HepG2 (cell line): ENCODE data around the gene IFNAR2. TPM values are rescaled to one million over a fixed set of nuclear protein-coding genes. Genes with fewer than 3 reads are reported as not detected.

ENCODE experiments used
- ATAC-seq: fragments of 200-7000 bp; cut with Tn5 transposase; 3 replicates; pipeline ENCODE4 v1.9.1; 2020; ENCODE audit warnings: mild to moderate bottlenecking, moderate library complexity
- BruUV-seq: library from RNA; stranded (reverse); fragments of 400-500 nt; replicated peaks from 2 replicates; lab custom pipeline; 2021; lab: Mats Ljungman, UMichigan
- CTCF ChIA-PET: fragments of 300-600 bp; formaldehyde crosslinking; extraction: SDS; loops from one replicate; lab custom pipeline; 2021; ENCODE audit warnings: low total read pairs, inconsistent platforms, low intra/inter-chr PET ratio; lab: Yijun Ruan, JAX
- POLR2A ChIA-PET: fragments of 350-600 bp; sonication (Branson Sonifier 250); formaldehyde crosslinking; loops from one replicate; lab custom pipeline; 2020; ENCODE audit warnings: antibody characterized with exemption, inconsistent platforms; lab: Yijun Ruan, JAX
- DNase-seq: peaks from one replicate; pipeline ENCODE4 v3.0.0-alpha.2; 2015; ENCODE audit warnings: low spot score
- FAIRE-seq: peaks from 3 replicates; lab custom pipeline; 2011; peaks lifted over from hg19 to GRCh38; lab: Jason Lieb, UNC
- H2AFZ ChIP-seq: one replicate; pipeline ENCODE4 v1.6.1; 2011; ENCODE audit warnings: low read length, inconsistent platforms
- H3K27ac ChIP-seq: fragments of 300-600 bp; 3 replicates; pipeline ENCODE4 v1.8.0; 2011; ENCODE audit warnings: mixed run types, mild to moderate bottlenecking, mixed read lengths, low read length, inconsistent platforms; ENCODE audit not compliant: insufficient read depth; ENCODE audit errors: extremely low read length
- H3K27me3 ChIP-seq, 2 experiments: fragments of 200-600 bp in 1 of 2; 2 replicates in 1 of 2; 3 replicates in 1 of 2; pipeline versions ENCODE4 v1.6.0 to v1.8.0; 2011; ENCODE audit warnings: low read length in 2 of 2, mild to moderate bottlenecking in 2 of 2, moderate library complexity in 2 of 2, inconsistent platforms in 1 of 2; ENCODE audit not compliant: insufficient read depth in 2 of 2, control insufficient read depth in 1 of 2
- H3K36me3 ChIP-seq, 2 experiments: fragments of 200-600 bp in 1 of 2; replicated peaks in 1 of 2; 2 replicates in 1 of 2; 3 replicates in 1 of 2; pipeline versions ENCODE4 v1.5.1 to v1.8.0; 2011; ENCODE audit warnings: low read length in 2 of 2, inconsistent platforms in 1 of 2; ENCODE audit not compliant: insufficient read depth in 2 of 2, control insufficient read depth in 1 of 2
- H3K4me1 ChIP-seq: 2 replicates; pipeline ENCODE4 v1.5.1; 2012; ENCODE audit warnings: low read length, inconsistent platforms; ENCODE audit not compliant: insufficient read depth
- H3K4me2 ChIP-seq: 2 replicates; pipeline ENCODE4 v1.6.0; 2011; ENCODE audit warnings: low read depth, low read length, inconsistent platforms
- H3K4me3 ChIP-seq, 3 experiments: fragments of 200-600 bp in 1 of 3; sonication (generic), shearing (Covaris generic) in 1 of 3; replicated peaks in 1 of 3; 2 replicates each; pipeline ENCODE4 v1.5.1; 2011 to 2016; ENCODE audit warnings: low read length in 3 of 3, inconsistent platforms in 2 of 3, low read depth in 2 of 3, mild to moderate bottlenecking in 2 of 3, control low read depth in 1 of 3, mixed read lengths in 1 of 3; ENCODE audit not compliant: insufficient read depth in 1 of 3
- H3K79me2 ChIP-seq: one replicate; pipeline ENCODE4 v1.6.1; 2011; ENCODE audit warnings: low read length, inconsistent platforms; ENCODE audit not compliant: insufficient read depth
- H3K9ac ChIP-seq: 2 replicates; pipeline ENCODE4 v1.6.0; 2011; ENCODE audit warnings: mild to moderate bottlenecking, low read depth, low read length, inconsistent platforms; ENCODE audit not compliant: insufficient read depth
- H3K9me3 ChIP-seq: 2 replicates; pipeline ENCODE4 v1.5.1; 2012; ENCODE audit warnings: mild to moderate bottlenecking, low read length
- H4K20me1 ChIP-seq: 2 replicates; pipeline ENCODE4 v1.6.0; 2011; ENCODE audit warnings: inconsistent platforms, mild to moderate bottlenecking, low read length, moderate library complexity; ENCODE audit not compliant: insufficient read depth
- GLI4 ChIP-seq: sonication (generic); formaldehyde crosslinking; IDR thresholded peaks from 2 replicates; pipeline ENCODE4 v1.5.1; 2020; ENCODE audit warnings: missing genetic modification reagents, mild to moderate bottlenecking, moderate library complexity, borderline replicate concordance
- MYC ChIP-seq: sonication (generic); formaldehyde crosslinking; IDR thresholded peaks from 2 replicates; pipeline ENCODE4 v1.9.0; 2021; ENCODE audit warnings: missing genetic modification reagents, borderline replicate concordance
- MYPOP ChIP-seq: sonication (generic); formaldehyde crosslinking; IDR thresholded peaks from 2 replicates; pipeline ENCODE4 v1.8.1; 2023; ENCODE audit warnings: mild to moderate bottlenecking, moderate library complexity, missing genetic modification reagents
- U2AF2 ChIP-seq: fragments of 200-400 bp; formaldehyde crosslinking; IDR thresholded peaks from 2 replicates; pipeline ENCODE4 v1.6.1; 2017; ENCODE audit warnings: low read depth, mild to moderate bottlenecking, low read length
- ZNF75D ChIP-seq: sonication (generic); formaldehyde crosslinking; IDR thresholded peaks from 2 replicates; pipeline ENCODE4 v1.8.1; 2023; ENCODE audit warnings: missing genetic modification reagents, mild to moderate bottlenecking, borderline replicate concordance
- ZNF883 ChIP-seq: sonication (generic); formaldehyde crosslinking; IDR thresholded peaks from 2 replicates; pipeline ENCODE4 v1.5.1; 2020; ENCODE audit warnings: mild to moderate bottlenecking, missing genetic modification reagents; ENCODE audit errors: not compliant biosample characterization
- ZNF891 ChIP-seq: sonication (generic); formaldehyde crosslinking; IDR thresholded peaks from 2 replicates; pipeline ENCODE4 v1.5.0; 2020; ENCODE audit warnings: mild to moderate bottlenecking, missing genetic modification reagents
- WGBS: methylation state at CpG from one replicate; pipeline ENCODE4 v1.1.6; 2017; ENCODE audit warnings: low lambda C conversion rate; 5-methylcytosine and 5-hydroxymethylcytosine counted together
- in situ Hi-C: cut with HindIII; loops from 2 replicates; pipeline ENCODE4 v1.10.0; 2017; ENCODE audit warnings: low pct_unique_long_range_greater_than_20kb; ENCODE audit not compliant: extremely low pct_ligation_motif_present
- intact Hi-C: fragments of 100-400 bp; cut with micrococcal nuclease; formaldehyde crosslinking; loops from one replicate; pipeline ENCODE4 v1.10.0; 2022; ENCODE audit not compliant: unreplicated experiment
- polyA plus RNA-seq, 8 experiments: library from polyadenylated mRNA; depleted of rRNA in 3 of 8; stranded (reverse) in 7 of 8; unstranded in 1 of 8; fragments of >200 nt; fragmentation: Illumina TruSeq in 4 of 8; extraction: Trizol in 4 of 8; gene quantifications; 2 replicates each; pipeline versions ENCODE4 v1.2.1 to v1.2.3, GENCODE V29; 2011 to 2016; ENCODE audit warnings: low read depth in 4 of 8, missing spikeins in 1 of 8, mixed read lengths in 1 of 8; ENCODE audit not compliant: insufficient read depth in 1 of 8
- total RNA-seq, 5 experiments: library from RNA; depleted of rRNA; stranded (reverse); fragments of >200 nt; fragmentation: Illumina TruSeq; extraction: Trizol; gene quantifications; 2 replicates each; pipeline ENCODE4 v1.2.3, GENCODE V29; 2016; ENCODE audit warnings: low read depth in 1 of 5
- TF ChIP-seq, protein P1 (sequence below): sonication (generic); formaldehyde crosslinking; IDR thresholded peaks from 2 replicates; pipeline ENCODE4 v1.5.0; 2020; ENCODE audit warnings: mild to moderate bottlenecking, missing genetic modification reagents, borderline replicate concordance

The IFNAR2 gene
- total and polyA plus RNA-seq, 2 of the 13 experiments (the other 11 are each of a cell fraction or from before 2014, with no cell fraction given), result 5.1 to 24.1 TPM

GRCh38 chr21:33261635-33262034 is 31.9 kb downstream of the IFNAR2 start:
- Histone ChIP-seq H3K4me2 (no peak overlapping the region), H3K36me3 (peaks cover 8 to 23% of the 10 kb centered on the region in 2 experiments; a peak in 4 of 5 replicates), H3K27me3 (no peaks in the 10 kb centered on the region; a peak in 1 of 5 replicates), H3K9me3 (no peaks in the 10 kb centered on the region), H4K20me1 (no peaks in the 10 kb centered on the region), H3K4me3 (no peak overlapping the region), H3K4me1 (peaks cover 30% of the 10 kb centered on the region), H2AFZ (no peak overlapping the region), H3K9ac (no peak overlapping the region), H3K27ac (no peak overlapping the region), H3K79me2 (no peaks in the 10 kb centered on the region)
- intact Hi-C loops, result no loop called here
- ATAC-seq, result no peak
- DNase-seq, result no peak
- in situ Hi-C loops, result no loop called here
- ChIA-PET POLR2A (no interaction called here), CTCF (no interaction called here)
- 98% methylated on average over 3 of the region's 3 CpGs for WGBS
- no TSS peak for BruUV-seq
- FAIRE-seq, result no peak
- TF ChIP-seq GLI4 (CRISPR knock-in tag) (no peak), ZNF75D (no peak), MYPOP (no peak), ZNF883 (CRISPR knock-in tag) (no peak), U2AF2 (no peak), MYC (CRISPR knock-in tag) (no peak), ZNF891 (CRISPR knock-in tag) (no peak)
- TF ChIP-seq, protein P1, sequence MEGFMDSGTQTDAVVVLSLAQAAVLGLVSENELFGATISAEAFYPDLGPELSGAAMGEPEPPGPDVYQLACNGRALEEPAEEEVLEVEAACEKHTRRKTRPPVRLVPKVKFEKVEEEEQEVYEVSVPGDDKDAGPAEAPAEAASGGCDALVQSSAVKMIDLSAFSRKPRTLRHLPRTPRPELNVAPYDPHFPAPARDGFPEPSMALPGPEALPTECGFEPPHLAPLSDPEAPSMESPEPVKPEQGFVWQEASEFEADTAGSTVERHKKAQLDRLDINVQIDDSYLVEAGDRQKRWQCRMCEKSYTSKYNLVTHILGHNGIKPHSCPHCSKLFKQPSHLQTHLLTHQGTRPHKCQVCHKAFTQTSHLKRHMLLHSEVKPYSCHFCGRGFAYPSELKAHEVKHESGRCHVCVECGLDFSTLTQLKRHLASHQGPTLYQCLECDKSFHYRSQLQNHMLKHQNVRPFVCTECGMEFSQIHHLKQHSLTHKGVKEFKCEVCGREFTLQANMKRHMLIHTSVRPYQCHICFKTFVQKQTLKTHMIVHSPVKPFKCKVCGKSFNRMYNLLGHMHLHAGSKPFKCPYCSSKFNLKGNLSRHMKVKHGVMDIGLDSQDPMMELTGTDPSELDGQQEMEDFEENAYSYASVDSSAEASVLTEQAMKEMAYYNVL, result no peak
